NCI-H187 (cell line): ENCODE data around the gene PARN.
"Not testable (repeated sequence)": the region's sequence is repeated elsewhere in the genome, so short reads cannot be mapped to it uniquely, and the experiment has no call there.

Source experiments
- DNase-seq, 2 experiments: peaks; one replicate each; lab custom pipeline; 2025; lab: John Stamatoyannopoulos, UW

PARN gene

GRCh38 chr16:14629919-14630619 is at the start of gene PARN:
PARN (minus strand) TSS chr16:14630260; CDS start chr16:14630125, 135 bp downstream.
- peak; percentile 50 to 86 for DNase-seq

- DNase-seq, result no peak
Observed at GRCh38 chr16:14678748-14679497, 48.9 kb upstream of the PARN start.

GRCh38 chr16:14677627-14678026 is 47.6 kb upstream of the PARN start:
- no peak for DNase-seq

- no peak for DNase-seq
Observed at GRCh38 chr16:14676633-14677032, 46.6 kb upstream of the PARN start.

- DNase-seq, result no peak
Observed at GRCh38 chr16:14672403-14672971, 42.4 kb upstream of the PARN start.

- no peak for DNase-seq
Observed at GRCh38 chr16:14669776-14670175, 39.7 kb upstream of the PARN start.

GRCh38 chr16:14668556-14669223 is 38.6 kb upstream of the PARN start:
- no peak for DNase-seq

GRCh38 chr16:14667347-14668266 is 37.5 kb upstream of the PARN start:
- DNase-seq, result no peak

- no peak for DNase-seq
Observed at GRCh38 chr16:14658063-14658462, 28.0 kb upstream of the PARN start.

GRCh38 chr16:14652726-14653125 is 22.7 kb upstream of the PARN start:
- no peak for DNase-seq

GRCh38 chr16:14650629-14651028 is 20.6 kb upstream of the PARN start:
- no peak for DNase-seq

- no peak for DNase-seq
Observed at GRCh38 chr16:14649816-14650215, 19.8 kb upstream of the PARN start.

- DNase-seq, result no peak
Observed at GRCh38 chr16:14641926-14642325, 11.9 kb upstream of the PARN start.

GRCh38 chr16:14641206-14641605 is 11.1 kb upstream of the PARN start:
- no peak for DNase-seq

GRCh38 chr16:14640538-14640937 is 10.5 kb upstream of the PARN start:
- peak; percentile 8 to 38 for DNase-seq

GRCh38 chr16:14636951-14637240 is 6.8 kb upstream of the PARN start:
- DNase-seq, result not testable (repeated sequence)

GRCh38 chr16:14636179-14636950 is 6.3 kb upstream of the PARN start:
- DNase-seq, result not testable (repeated sequence)

GRCh38 chr16:14635395-14636165 is 5.5 kb upstream of the PARN start:
- no peak for DNase-seq

GRCh38 chr16:14634389-14634725 is 4.3 kb upstream of the PARN start:
- DNase-seq, result no peak
